Measurements from ENCODE around the gene NIPAL3. TPM values are rescaled to one million over a fixed set of nuclear protein-coding genes. Genes with fewer than 3 reads are reported as not detected.

Gene NIPAL3
- polyA plus RNA-seq, 1 donor (not counting 4 experiments of a cell fraction or from before 2014, with no cell fraction given): 30.5 TPM

GRCh38 chr1:24427545-24427862, 11.9 kb downstream of the NIPAL3 start:
- peaks cover 9 to 14% of the 10 kb centered on the region in 2 experiments for H3K36me3 ChIP-seq (ENCODE audit: control insufficient read depth in 2 of 2, extremely low read depth in 1 of 2, insufficient read depth in 2 of 2, low read length in 2 of 2)
- H3K4me2 ChIP-seq (ENCODE audit: control insufficient read depth, extremely low read depth, insufficient read depth, low read depth, low read length): no peak overlapping the region
- TF ChIP-seq EZH2 (IDR thresholded peaks at IDR 0.05; ENCODE audit: low read length) (no peak), CTCF (optimal IDR thresholded peaks at IDR 0.05 in 1 of 3, IDR thresholded peaks at IDR 0.05 in 1 of 3, conservative IDR thresholded peaks at IDR 0.05 in 1 of 3; ENCODE audit: extremely low read depth in 1 of 3, insufficient read depth in 2 of 3, low read length in 3 of 3) (no peak)
- no peaks in the 10 kb centered on the region for H4K20me1 ChIP-seq (ENCODE audit: control insufficient read depth, extremely low read depth, insufficient read depth, low read length)
- peaks cover 11% of the 10 kb centered on the region for H3K79me2 ChIP-seq (ENCODE audit: control insufficient read depth, insufficient read depth, low read length)
- dilution Hi-C loops (cut with MboI; ENCODE audit: extremely low pct_ligation_motif_present, low sequenced_read_pairs): no loop called here
- FAIRE-seq (no peak), DNase-seq (ENCODE audit: low read depth, low spot score) (no peak)
- no peaks in the 10 kb centered on the region for H3K9me3 ChIP-seq (ENCODE audit: control insufficient read depth, low read depth, low read length)
- H3K27me3 ChIP-seq (ENCODE audit: control insufficient read depth, extremely low read depth, insufficient read depth, low read length): no peaks in the 10 kb centered on the region
- H3K9me1 ChIP-seq (ENCODE audit: control insufficient read depth, extremely low read depth, insufficient read depth, low read length): peaks cover 4% of the 10 kb centered on the region
- no peak overlapping the region for H2AFZ ChIP-seq (ENCODE audit: control insufficient read depth, low read length)
- no peak overlapping the region for H3K4me3 ChIP-seq (ENCODE audit: control insufficient read depth in 2 of 3, extremely low read depth in 1 of 3, insufficient read depth in 2 of 3, low read depth in 1 of 3, low read length in 3 of 3)
- H3K9ac ChIP-seq (ENCODE audit: control insufficient read depth, extremely low read depth, insufficient read depth, low read length): no peak overlapping the region
- no peak overlapping the region for H3K27ac ChIP-seq (ENCODE audit: control insufficient read depth, insufficient read depth, low read length)
- no peaks in the 10 kb centered on the region for H3K4me1 ChIP-seq (ENCODE audit: control insufficient read depth, extremely low read depth, insufficient read depth, low read length)

GRCh38 chr1:24435782-24436365, 20.3 kb downstream of the NIPAL3 start:
- FAIRE-seq: no peak

More at GRCh38 chr1:24435782-24436365, 20.3 kb downstream of the NIPAL3 start:
- H2AFZ ChIP-seq (ENCODE audit: control insufficient read depth, low read length): no peak overlapping the region
- DNase-seq (ENCODE audit: low read depth, low spot score): no peak
- H3K79me2 ChIP-seq (ENCODE audit: control insufficient read depth, insufficient read depth, low read length): peaks cover 5% of the 10 kb centered on the region
- no peaks in the 10 kb centered on the region for H3K27me3 ChIP-seq (ENCODE audit: control insufficient read depth, extremely low read depth, insufficient read depth, low read length)
- no peaks in the 10 kb centered on the region for H3K9me3 ChIP-seq (ENCODE audit: control insufficient read depth, low read depth, low read length)
- peaks cover 2% of the 10 kb centered on the region for H3K9me1 ChIP-seq (ENCODE audit: control insufficient read depth, extremely low read depth, insufficient read depth, low read length)
- peaks cover 10% of the 10 kb centered on the region for H3K4me1 ChIP-seq (ENCODE audit: control insufficient read depth, extremely low read depth, insufficient read depth, low read length)
- H3K36me3 ChIP-seq (ENCODE audit: control insufficient read depth in 2 of 2, extremely low read depth in 1 of 2, insufficient read depth in 2 of 2, low read length in 2 of 2): peaks cover 8 to 12% of the 10 kb centered on the region in 2 experiments
- dilution Hi-C loops (cut with MboI; ENCODE audit: extremely low pct_ligation_motif_present, low sequenced_read_pairs): no loop called here
- TF ChIP-seq CTCF (optimal IDR thresholded peaks at IDR 0.05 in 1 of 3, IDR thresholded peaks at IDR 0.05 in 1 of 3, conservative IDR thresholded peaks at IDR 0.05 in 1 of 3; ENCODE audit: extremely low read depth in 1 of 3, insufficient read depth in 2 of 3, low read length in 3 of 3): no peak
- TF ChIP-seq EZH2 (IDR thresholded peaks at IDR 0.05; ENCODE audit: low read length): no peak
- H3K27ac ChIP-seq (ENCODE audit: control insufficient read depth, insufficient read depth, low read length): no peak overlapping the region
- H4K20me1 ChIP-seq (ENCODE audit: control insufficient read depth, extremely low read depth, insufficient read depth, low read length): no peaks in the 10 kb centered on the region
- H3K4me3 ChIP-seq (ENCODE audit: control insufficient read depth in 2 of 3, extremely low read depth in 1 of 3, insufficient read depth in 2 of 3, low read depth in 1 of 3, low read length in 3 of 3): no peak overlapping the region
- no peak overlapping the region for H3K4me2 ChIP-seq (ENCODE audit: control insufficient read depth, extremely low read depth, insufficient read depth, low read depth, low read length)
- no peak overlapping the region for H3K9ac ChIP-seq (ENCODE audit: control insufficient read depth, extremely low read depth, insufficient read depth, low read length)

Measured in keratinocyte (primary cell).